Measurements from ENCODE around the gene MESD.
A peak's percentile ranks its signal among the peaks of the same experiment; 100 is the strongest.

The MESD gene

GRCh38 chr15:81031203-81031602, 41.6 kb upstream of the MESD start:
- no peak for TF ChIP-seq CTCF (IDR thresholded peaks at IDR 0.05; ENCODE audit: low read depth, low read length)
- no peak overlapping the region for H3K4me3 ChIP-seq (replicated peaks in 1 of 2; ENCODE audit: low read depth in 2 of 2, low read length in 2 of 2)
- no peak for DNase-seq (ENCODE audit: low read depth in 2 of 2)

GRCh38 chr15:81030301-81030750, 40.7 kb upstream of the MESD start:
- DNase-seq (ENCODE audit: low read depth in 2 of 2), result no peak
- no peak for TF ChIP-seq CTCF (IDR thresholded peaks at IDR 0.05; ENCODE audit: low read depth, low read length)
- H3K4me3 ChIP-seq (replicated peaks in 1 of 2; ENCODE audit: low read depth in 2 of 2, low read length in 2 of 2), result no peak overlapping the region

GRCh38 chr15:81029414-81030300, 40.0 kb upstream of the MESD start:
- TF ChIP-seq CTCF (IDR thresholded peaks at IDR 0.05; ENCODE audit: low read depth, low read length), result no peak
- no peak overlapping the region for H3K4me3 ChIP-seq (replicated peaks in 1 of 2; ENCODE audit: low read depth in 2 of 2, low read length in 2 of 2)
- DNase-seq (ENCODE audit: low read depth in 2 of 2), result peak; percentile 39 to 69

- no peak for TF ChIP-seq CTCF (IDR thresholded peaks at IDR 0.05; ENCODE audit: low read depth, low read length)
- peak in 1 of 2 donors; percentile 9 for DNase-seq (ENCODE audit: low read depth in 2 of 2)
- H3K4me3 ChIP-seq (replicated peaks in 1 of 2; ENCODE audit: low read depth in 2 of 2, low read length in 2 of 2), result no peak overlapping the region
Measured at GRCh38 chr15:81026836-81027599, 37.4 kb upstream of the MESD start.

DNA sequence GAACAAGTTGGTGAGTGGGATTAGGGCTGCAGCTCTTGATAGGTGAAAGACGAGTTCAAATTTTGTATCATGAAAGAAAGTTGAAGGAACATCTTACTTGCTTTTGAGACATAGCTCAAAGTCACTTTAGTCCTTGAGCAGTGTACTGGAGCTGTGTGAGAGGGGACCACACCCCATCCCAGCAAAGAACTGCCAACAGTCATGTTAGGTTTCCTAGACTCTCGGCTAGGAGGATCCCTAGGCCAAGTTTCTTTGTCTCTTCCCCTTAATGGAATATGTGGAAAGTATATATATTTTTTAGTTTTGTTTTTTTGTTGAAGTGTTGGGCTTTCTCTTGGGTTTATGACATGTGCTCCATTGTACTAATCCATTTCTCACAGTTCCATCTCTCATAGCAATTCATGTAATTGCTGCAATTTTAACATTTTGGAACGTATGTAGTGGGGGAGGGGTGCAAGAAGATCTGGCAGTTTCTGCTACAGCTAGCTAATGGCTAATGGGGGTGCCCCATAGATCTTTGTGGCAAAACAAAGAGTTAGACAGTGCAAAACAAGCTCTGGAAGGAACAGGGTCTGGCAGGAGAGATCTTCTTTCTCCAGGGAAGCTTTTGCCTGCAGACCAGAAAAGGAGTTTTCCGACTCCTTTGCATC, 36.2 kb upstream of the MESD start:
- no peak for TF ChIP-seq CTCF (IDR thresholded peaks at IDR 0.05; ENCODE audit: low read depth, low read length)
- no peak overlapping the region for H3K4me3 ChIP-seq (replicated peaks in 1 of 2; ENCODE audit: low read depth in 2 of 2, low read length in 2 of 2)
- no peak for DNase-seq (ENCODE audit: low read depth in 2 of 2)

GRCh38 chr15:81024936-81025335, 35.3 kb upstream of the MESD start:
- no peak for TF ChIP-seq CTCF (IDR thresholded peaks at IDR 0.05; ENCODE audit: low read depth, low read length)
- H3K4me3 ChIP-seq (replicated peaks in 1 of 2; ENCODE audit: low read depth in 2 of 2, low read length in 2 of 2), result no peak overlapping the region
- no peak for DNase-seq (ENCODE audit: low read depth in 2 of 2)
